A673 (cell line): ENCODE results near the gene CAPG. TPM values are rescaled to one million over a fixed set of nuclear protein-coding genes. Genes with fewer than 3 reads are reported as not detected.
A peak's percentile ranks its signal among the peaks of the same experiment; 100 is the strongest.

Source experiments
- BruUV-seq: library from RNA; stranded (reverse); fragments of 400-500 nt; replicated peaks from 2 replicates; lab custom pipeline; 2021; lab: Mats Ljungman, UMichigan
- CTCF ChIA-PET: fragments of 300-600 bp; sonication (Branson Sonifier 250); formaldehyde crosslinking; loops from one replicate; lab custom pipeline; 2022; ENCODE audit warnings: antibody characterized with exemption; lab: Charles Lee
- POLR2A ChIA-PET: fragments of 300-600 bp; sonication (Branson Sonifier 250); formaldehyde crosslinking; loops from one replicate; lab custom pipeline; 2022; ENCODE audit warnings: antibody characterized with exemption; ENCODE audit not compliant: low non-redundant PET; lab: Charles Lee
- DNase-seq: peaks from one replicate; pipeline ENCODE4 v3.0.0-alpha.2; 2015; ENCODE audit warnings: low spot score
- H3K27ac ChIP-seq: fragments of 200-600 bp; sonication (generic); 2 replicates; pipeline ENCODE4 v1.5.1; 2016; ENCODE audit warnings: mixed run types, low read depth, mild to moderate bottlenecking, mixed read lengths, antibody characterized with exemption, low read length; ENCODE audit not compliant: poor library complexity, severe bottlenecking
- H3K27me3 ChIP-seq: fragments of 200-600 bp; sonication (generic); replicated peaks from 2 replicates; pipeline ENCODE4 v1.6.1; 2017; ENCODE audit warnings: mixed run types, low read depth, mild to moderate bottlenecking, mixed read lengths, antibody characterized with exemption, low read length; ENCODE audit not compliant: insufficient read depth, poor library complexity
- H3K36me3 ChIP-seq: fragments of 200-600 bp; sonication (generic); 2 replicates; pipeline ENCODE4 v1.6.1; 2016; ENCODE audit warnings: mixed run types, mild to moderate bottlenecking, mixed read lengths, antibody characterized with exemption, low read length; ENCODE audit not compliant: insufficient read depth, poor library complexity, severe bottlenecking
- H3K4me1 ChIP-seq: fragments of 200-600 bp; sonication (generic); 2 replicates; pipeline ENCODE4 v1.6.1; 2017; ENCODE audit warnings: mixed run types, mild to moderate bottlenecking, mixed read lengths, antibody characterized with exemption, low read length; ENCODE audit not compliant: insufficient read depth, poor library complexity, severe bottlenecking
- H3K4me3 ChIP-seq: fragments of 200-600 bp; sonication (generic); 2 replicates; pipeline ENCODE4 v1.5.1; 2016; ENCODE audit warnings: low read depth, mixed run types, mild to moderate bottlenecking, mixed read lengths, low read length; ENCODE audit not compliant: poor library complexity, severe bottlenecking
- H3K9me3 ChIP-seq: fragments of 200-600 bp; sonication (generic); 2 replicates; pipeline ENCODE4 v1.6.1; 2016; ENCODE audit warnings: mixed run types, low read depth, mild to moderate bottlenecking, mixed read lengths, antibody characterized with exemption, low read length; ENCODE audit not compliant: poor library complexity, severe bottlenecking
- CTCF ChIP-seq: fragments of 300-800, 200-600 bp; sonication (generic); conservative IDR thresholded peaks from 2 replicates; pipeline ENCODE4 v1.5.1; 2017; ENCODE audit warnings: low read depth, mild to moderate bottlenecking, antibody characterized with exemption, low read length, moderate library complexity, mixed read lengths
- EZH2 ChIP-seq: fragments of 200-600 bp; sonication (generic); IDR thresholded peaks from 2 replicates; pipeline ENCODE4 v1.6.1; 2017; ENCODE audit warnings: borderline replicate concordance, low read depth, mild to moderate bottlenecking, mixed read lengths, antibody characterized with exemption, low read length; ENCODE audit not compliant: poor library complexity, severe bottlenecking
- intact Hi-C: fragments of 100-400 bp; cut with micrococcal nuclease; formaldehyde crosslinking; loops from one replicate; pipeline ENCODE4 v1.10.0; 2022; ENCODE audit not compliant: unreplicated experiment
- total RNA-seq: library from RNA; stranded (reverse); gene quantifications from 2 replicates; pipeline ENCODE4 v1.2.3, GENCODE V29; 2021

The CAPG gene
- total RNA-seq, 1 experiment from 2014 or later: 156 TPM

- ChIA-PET CTCF (no interaction called here), POLR2A (no interaction called here)
- Histone ChIP-seq H3K9me3 (no peaks in the 10 kb centered on the region), H3K27ac (no peak overlapping the region), H3K27me3 (no peaks in the 10 kb centered on the region), H3K36me3 (peaks cover 15% of the 10 kb centered on the region), H3K4me3 (no peak overlapping the region), H3K4me1 (peaks cover 12% of the 10 kb centered on the region)
- intact Hi-C loops: no loop called here
- TF ChIP-seq EZH2 (no peak), CTCF (no peak)
- DNase-seq: no peak
- no TSS peak for BruUV-seq
These were observed 8.3 kb downstream of the CAPG start for GRCh38 chr2:85401844-85402243.

- peaks cover 15% of the 10 kb centered on the region for H3K36me3 ChIP-seq
- no peak overlapping the region for H3K27ac ChIP-seq
- DNase-seq: no peak
- TF ChIP-seq EZH2 (no peak), CTCF (no peak)
- intact Hi-C loops: no loop called here
- BruUV-seq: TSS peak; percentile 29
- ChIA-PET CTCF (no interaction called here), POLR2A (no interaction called here)
- H3K4me3 ChIP-seq: no peak overlapping the region
- H3K9me3 ChIP-seq: no peaks in the 10 kb centered on the region
- peaks cover 12% of the 10 kb centered on the region for H3K4me1 ChIP-seq
- no peaks in the 10 kb centered on the region for H3K27me3 ChIP-seq
These were observed 8.7 kb downstream of the CAPG start for GRCh38 chr2:85401464-85401805.

GRCh38 chr2:85400541-85401463, 9.4 kb downstream of the CAPG start:
- Histone ChIP-seq H3K36me3 (peaks cover 15% of the 10 kb centered on the region), H3K9me3 (no peaks in the 10 kb centered on the region), H3K27me3 (no peaks in the 10 kb centered on the region), H3K27ac (no peak overlapping the region), H3K4me3 (no peak overlapping the region), H3K4me1 (peaks cover 6% of the 10 kb centered on the region)
- TF ChIP-seq CTCF (no peak), EZH2 (no peak)
- DNase-seq: no peak
- intact Hi-C loops: no loop called here
- BruUV-seq: no TSS peak
- ChIA-PET POLR2A (interaction anchor here (0.6 kb wide), 1 partner anchor 327 kb away, joined by 3 read pairs; no protein-coding TSS in a partner anchor), CTCF (no interaction called here)
